ENCODE data around the gene ZMYM5. TPM values are rescaled to one million over a fixed set of nuclear protein-coding genes. Genes with fewer than 3 reads are reported as not detected.

ZMYM5 gene
- total RNA-seq, 1 experiment from 2014 or later, result 12.6 TPM

DNA sequence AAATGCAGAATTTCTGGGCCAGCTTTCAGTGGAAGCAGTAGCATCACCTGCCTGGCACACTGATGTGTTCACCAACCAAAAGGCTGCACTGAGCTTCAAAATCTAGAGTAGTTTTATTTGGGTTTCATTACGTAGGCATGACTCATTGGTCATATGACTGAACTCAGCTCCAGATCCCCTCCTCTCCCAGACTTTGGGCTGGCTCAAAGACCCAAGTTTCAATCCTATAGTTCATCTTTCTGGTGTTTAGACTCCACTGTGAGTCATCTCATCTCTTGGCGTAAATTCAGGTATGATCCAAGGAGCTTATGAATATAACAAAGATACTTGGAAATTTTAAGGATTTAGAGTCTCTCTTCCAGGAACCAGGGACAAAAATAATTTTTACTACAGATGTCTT, 17.7 kb downstream of the ZMYM5 start:
- H2BK15ac ChIP-seq (ENCODE audit: low read depth, low read length), result no peak overlapping the region
- H2AFZ ChIP-seq (ENCODE audit: low read length), result no peak overlapping the region
- no peak overlapping the region for H3K27ac ChIP-seq (ENCODE audit: insufficient read length, low read depth, low read length)
- TF ChIP-seq, protein P1, sequence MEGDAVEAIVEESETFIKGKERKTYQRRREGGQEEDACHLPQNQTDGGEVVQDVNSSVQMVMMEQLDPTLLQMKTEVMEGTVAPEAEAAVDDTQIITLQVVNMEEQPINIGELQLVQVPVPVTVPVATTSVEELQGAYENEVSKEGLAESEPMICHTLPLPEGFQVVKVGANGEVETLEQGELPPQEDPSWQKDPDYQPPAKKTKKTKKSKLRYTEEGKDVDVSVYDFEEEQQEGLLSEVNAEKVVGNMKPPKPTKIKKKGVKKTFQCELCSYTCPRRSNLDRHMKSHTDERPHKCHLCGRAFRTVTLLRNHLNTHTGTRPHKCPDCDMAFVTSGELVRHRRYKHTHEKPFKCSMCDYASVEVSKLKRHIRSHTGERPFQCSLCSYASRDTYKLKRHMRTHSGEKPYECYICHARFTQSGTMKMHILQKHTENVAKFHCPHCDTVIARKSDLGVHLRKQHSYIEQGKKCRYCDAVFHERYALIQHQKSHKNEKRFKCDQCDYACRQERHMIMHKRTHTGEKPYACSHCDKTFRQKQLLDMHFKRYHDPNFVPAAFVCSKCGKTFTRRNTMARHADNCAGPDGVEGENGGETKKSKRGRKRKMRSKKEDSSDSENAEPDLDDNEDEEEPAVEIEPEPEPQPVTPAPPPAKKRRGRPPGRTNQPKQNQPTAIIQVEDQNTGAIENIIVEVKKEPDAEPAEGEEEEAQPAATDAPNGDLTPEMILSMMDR (conservative IDR thresholded peaks at IDR 0.05), result no peak
- Mint-ChIP-seq H3K27ac (peak overlapping the region; percentile 41 to 62 (median 42); a peak in 4 of 7 replicates), H3K9me3 (no peaks in the 10 kb centered on the region), H3K4me1 (peaks cover 6% of the 10 kb centered on the region in 2 experiments), H3K27me3 (ENCODE audit: low read depth) (no peaks in the 10 kb centered on the region), H3K4me3 (no peak overlapping the region), H3K36me3 (ENCODE audit: insufficient read depth in 1 of 3, low read depth in 3 of 3) (peaks cover 7 to 29% (median 25%) of the 10 kb centered on the region in 3 experiments)
- H3K27me3 ChIP-seq (ENCODE audit: insufficient read depth, low read length), result no peaks in the 10 kb centered on the region
- no peak for DNase-seq
- H3K9ac ChIP-seq (ENCODE audit: extremely low read depth, insufficient read length, low read length), result no peak overlapping the region
- no peaks in the 10 kb centered on the region for H3K4me1 ChIP-seq (ENCODE audit: insufficient read depth, low read length)
- H3K9me3 ChIP-seq (ENCODE audit: control insufficient read depth, low read depth, low read length), result no peaks in the 10 kb centered on the region
- no peak overlapping the region for H3K14ac ChIP-seq (ENCODE audit: insufficient read depth, low read length)
- no peak overlapping the region for H3K4ac ChIP-seq (ENCODE audit: low read depth, low read length)
- no peaks in the 10 kb centered on the region for H3K23me2 ChIP-seq (ENCODE audit: insufficient read length, low read depth, low read length, poor library complexity, severe bottlenecking)
- no peak overlapping the region for H4K8ac ChIP-seq (replicated peaks; ENCODE audit: insufficient read length, low read depth, low read length)
- no peaks in the 10 kb centered on the region for H3K79me2 ChIP-seq (ENCODE audit: insufficient read depth, low read length)
- H2BK120ac ChIP-seq (ENCODE audit: low read depth, low read length, poor library complexity, severe bottlenecking), result no peak overlapping the region
- H2AK5ac ChIP-seq (ENCODE audit: insufficient read length, low read length), result no peak overlapping the region
- no peak overlapping the region for H3T11ph ChIP-seq (ENCODE audit: low read length)
- H3K23ac ChIP-seq (ENCODE audit: insufficient read length, low read depth, low read length), result no peak overlapping the region
- H2BK20ac ChIP-seq (ENCODE audit: low read depth, low read length, poor library complexity, severe bottlenecking), result no peak overlapping the region
- H2BK5ac ChIP-seq (ENCODE audit: insufficient read length, low read length), result no peak overlapping the region
- no peak overlapping the region for H4K5ac ChIP-seq (ENCODE audit: insufficient read length, low read depth, low read length)
- no peaks in the 10 kb centered on the region for H4K20me1 ChIP-seq (ENCODE audit: control insufficient read depth, insufficient read depth, insufficient read length)
- no peak overlapping the region for H3K18ac ChIP-seq (ENCODE audit: insufficient read length, low read depth, low read length)
- peaks cover 3% of the 10 kb centered on the region for H3K79me1 ChIP-seq (ENCODE audit: insufficient read depth, low read depth, low read length, poor library complexity, severe bottlenecking)
- WGBS (ENCODE audit: extremely low coverage, insufficient read length, low lambda C conversion rate), result no CpG with 5 or more reads among the region's 2 CpGs
- no peak overlapping the region for H3K56ac ChIP-seq (ENCODE audit: insufficient read length, low read depth, low read length)
- no peak overlapping the region for H4K91ac ChIP-seq (ENCODE audit: insufficient read length, low read depth, low read length)
- no peak overlapping the region for H3K4me2 ChIP-seq (ENCODE audit: insufficient read depth, insufficient read length, low read length)
- H2BK12ac ChIP-seq (ENCODE audit: insufficient read length, low read depth, low read length), result no peak overlapping the region

Data from H9 (cell line).